Measurements from ENCODE around the gene TANC1.
"Not testable (repeated sequence)": the region's sequence is repeated elsewhere in the genome, so short reads cannot be mapped to it uniquely, and the experiment has no call there.

The TANC1 gene

GRCh38 chr2:159029936-159030335 lies 61.5 kb downstream of the TANC1 start:
- DNase-seq (ENCODE audit: low read depth in 3 of 3): no peak

GRCh38 chr2:159030674-159031380 lies 62.4 kb downstream of the TANC1 start:
- no peak for DNase-seq (ENCODE audit: low read depth in 3 of 3)

GRCh38 chr2:159032146-159032545 lies 63.7 kb downstream of the TANC1 start:
- no peak for DNase-seq (ENCODE audit: low read depth in 3 of 3)

DNA sequence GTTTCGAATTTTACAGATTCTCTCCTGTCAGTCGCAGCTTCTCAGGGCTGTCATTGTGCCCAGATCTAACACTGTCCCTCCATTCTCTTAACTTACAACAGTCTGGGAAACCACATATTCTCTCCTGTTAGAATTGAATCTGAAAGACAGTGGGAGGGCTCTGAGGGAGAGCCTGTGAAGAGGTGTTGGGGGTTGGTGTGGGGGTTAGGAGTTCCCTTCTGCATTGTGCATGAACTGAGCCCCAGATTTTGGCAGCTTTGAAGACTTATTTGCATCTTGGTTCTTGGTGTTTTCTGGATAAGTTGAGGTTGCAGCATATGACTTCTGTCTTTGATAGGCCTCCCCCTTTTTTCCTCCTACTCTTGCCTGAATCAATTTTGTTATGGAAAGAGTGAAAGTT lies 64.1 kb downstream of the TANC1 start:
- no peak for DNase-seq (ENCODE audit: low read depth in 3 of 3)

GRCh38 chr2:159034713-159035112 lies 66.3 kb downstream of the TANC1 start:
- no peak for DNase-seq (ENCODE audit: low read depth in 3 of 3)

DNA sequence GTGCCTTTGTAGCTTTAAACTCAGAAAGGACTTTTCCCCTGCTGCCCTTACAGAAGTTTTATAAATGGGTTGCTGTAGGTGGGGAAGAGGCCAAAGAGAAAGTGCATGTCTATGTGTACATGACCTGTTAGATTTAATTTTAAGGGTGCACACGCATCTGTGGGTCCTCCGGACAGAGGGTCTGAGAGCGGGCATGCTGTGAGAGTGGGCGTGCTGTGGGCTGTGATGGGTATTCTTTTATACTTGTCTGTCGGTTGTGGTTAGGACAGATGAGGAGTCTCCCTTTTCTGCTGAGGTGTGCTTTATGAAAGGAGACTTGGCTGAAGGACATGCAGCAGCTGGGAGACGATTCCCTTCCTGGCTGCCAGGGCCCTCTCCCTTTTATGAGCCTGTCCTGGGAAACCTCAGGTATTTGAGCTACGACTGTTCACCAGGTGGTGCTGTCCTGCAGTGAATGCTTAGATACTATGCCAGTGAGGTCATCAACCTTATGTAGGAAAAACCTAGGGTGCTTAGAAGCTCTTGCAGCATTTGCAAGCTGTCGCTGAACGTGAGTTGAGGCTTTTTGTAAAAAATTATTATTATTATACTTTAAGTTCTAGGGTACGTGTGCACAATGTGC lies 67.5 kb downstream of the TANC1 start:
- no peak for DNase-seq (ENCODE audit: low read depth in 3 of 3)

GRCh38 chr2:159036461-159036860 lies 68.0 kb downstream of the TANC1 start:
- DNase-seq (ENCODE audit: low read depth in 3 of 3): not testable (repeated sequence)

- not testable (repeated sequence) for DNase-seq (ENCODE audit: low read depth in 3 of 3)
These were observed 72.9 kb downstream of the TANC1 start for GRCh38 chr2:159041328-159041727.

GRCh38 chr2:159042115-159042850 lies 73.8 kb downstream of the TANC1 start:
- no peak for DNase-seq (ENCODE audit: low read depth in 3 of 3)

DNA sequence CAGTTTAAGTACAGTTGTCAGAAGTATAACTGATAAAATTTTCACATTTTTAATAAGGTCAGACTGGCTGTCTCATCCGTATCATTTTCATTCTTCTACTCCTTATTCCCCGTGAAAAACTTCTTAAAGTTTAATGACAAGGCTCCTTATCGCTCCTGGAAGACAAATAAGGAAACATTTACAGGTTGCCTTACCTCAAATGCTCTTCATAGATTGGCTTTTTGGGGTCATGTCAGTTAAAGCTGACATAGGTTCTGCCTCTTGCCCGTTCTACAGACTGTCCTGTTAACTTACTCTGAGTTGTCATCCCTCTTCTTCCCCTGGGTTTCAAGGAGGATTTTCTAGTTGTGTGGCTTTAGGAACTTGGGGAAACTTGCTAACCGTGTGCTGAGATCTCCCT lies 75.3 kb downstream of the TANC1 start:
- DNase-seq (ENCODE audit: low read depth in 3 of 3): no peak

GRCh38 chr2:159044804-159045286 lies 76.4 kb downstream of the TANC1 start:
- DNase-seq (ENCODE audit: low read depth in 3 of 3): no peak

DNA sequence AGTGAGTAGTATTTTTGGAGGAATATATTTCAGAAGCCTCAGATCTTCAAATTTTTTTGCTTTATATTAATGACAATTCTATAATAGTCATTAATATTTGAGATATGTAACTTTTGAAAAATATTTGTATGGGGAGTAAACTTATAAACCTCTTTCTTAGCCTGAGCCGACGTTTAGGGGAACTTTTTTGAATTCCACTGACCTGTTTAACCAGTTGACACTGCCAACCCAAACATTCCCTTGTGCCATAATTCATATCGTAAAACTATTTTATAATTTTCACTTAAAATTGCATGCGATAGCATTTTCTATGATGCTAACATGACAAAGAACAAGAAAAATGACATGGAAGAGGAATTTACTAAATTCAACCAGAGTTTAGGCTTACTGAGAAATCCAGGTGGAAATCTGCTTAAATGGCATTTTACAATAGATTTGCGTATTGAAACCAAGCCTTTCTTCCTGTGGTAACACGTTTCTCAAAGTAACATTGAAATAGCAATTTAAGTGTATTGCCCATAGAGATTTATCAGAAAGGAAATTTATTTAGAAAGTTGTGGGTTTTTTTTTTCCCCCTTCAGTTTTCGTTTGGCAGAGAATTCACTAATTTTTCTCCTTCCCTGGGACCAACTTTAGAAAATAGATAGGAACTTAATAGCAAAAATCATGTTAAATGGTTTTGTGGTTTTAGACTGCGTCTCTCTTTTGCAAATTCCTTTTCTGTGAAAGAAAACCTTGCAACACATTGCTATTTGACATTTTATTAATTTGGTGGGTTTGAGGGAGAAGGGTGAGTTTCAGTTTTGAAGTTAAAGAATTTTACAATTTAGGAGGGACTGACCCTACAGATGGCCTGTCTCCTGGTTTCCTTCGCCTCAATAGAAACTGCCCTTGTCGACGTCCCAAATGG lies 77.4 kb downstream of the TANC1 start:
- DNase-seq (ENCODE audit: low read depth in 3 of 3): no peak

DNA sequence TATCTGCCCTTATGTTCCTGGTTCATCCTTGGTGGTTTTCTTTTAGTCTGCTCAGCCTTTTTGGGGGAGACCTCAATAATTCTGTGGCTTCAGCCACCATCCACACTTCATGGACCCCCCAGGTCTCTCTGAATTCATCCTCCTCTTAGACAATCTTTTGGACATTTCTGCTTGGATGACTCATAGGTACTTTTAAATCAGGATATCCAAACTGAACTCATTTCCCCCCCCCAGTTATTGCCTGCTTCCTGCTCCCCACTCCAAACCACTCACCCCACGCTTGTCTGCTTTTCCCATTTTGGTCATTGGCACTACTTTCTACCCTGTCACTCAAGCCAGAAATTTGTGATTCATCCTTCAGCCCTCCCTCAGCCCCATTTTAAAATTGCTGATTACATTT lies 78.5 kb downstream of the TANC1 start:
- no peak for DNase-seq (ENCODE audit: low read depth in 3 of 3)

GRCh38 chr2:159050426-159050825 lies 82.0 kb downstream of the TANC1 start:
- DNase-seq (ENCODE audit: low read depth in 3 of 3): no peak

DNA sequence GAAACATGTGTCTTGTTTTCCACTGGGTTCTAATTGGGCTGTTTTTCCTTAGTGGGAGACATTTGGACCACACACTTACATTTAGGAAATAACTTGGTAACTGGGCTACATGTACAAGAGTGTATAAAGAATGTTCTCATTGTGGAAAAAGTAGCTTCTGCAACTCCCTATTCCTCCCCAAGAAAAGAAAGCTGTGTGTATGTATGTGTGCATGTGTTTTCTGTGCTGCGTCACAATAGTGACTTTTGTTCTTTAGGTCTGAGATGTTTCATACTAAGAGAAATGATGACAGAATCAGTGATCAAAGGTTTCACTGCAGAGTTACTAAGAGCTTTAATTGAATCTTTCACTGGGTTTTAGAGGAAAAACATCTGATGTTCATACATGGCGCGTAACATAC lies 82.7 kb downstream of the TANC1 start:
- DNase-seq (ENCODE audit: low read depth in 3 of 3): no peak

DNA sequence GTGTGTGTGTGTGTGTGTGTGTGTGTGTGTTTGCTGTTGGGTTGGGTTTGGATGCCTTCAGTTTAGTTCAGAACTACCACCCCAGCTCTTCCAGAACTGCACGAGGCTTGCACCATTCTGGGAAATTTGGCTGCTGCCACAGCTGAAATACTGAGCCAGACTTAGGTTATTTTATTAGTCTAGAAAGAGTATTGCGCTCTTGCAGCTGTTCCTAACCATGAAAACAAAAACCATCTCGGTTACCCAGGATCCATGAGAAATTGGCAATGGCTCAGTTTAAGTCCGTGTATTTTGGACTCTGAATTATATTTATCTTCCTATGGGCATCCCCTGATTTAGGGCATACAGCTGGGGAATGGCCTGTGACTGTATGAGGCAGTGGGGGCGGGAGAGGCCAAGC lies 83.2 kb downstream of the TANC1 start:
- no peak for DNase-seq (ENCODE audit: low read depth in 3 of 3)

DNA sequence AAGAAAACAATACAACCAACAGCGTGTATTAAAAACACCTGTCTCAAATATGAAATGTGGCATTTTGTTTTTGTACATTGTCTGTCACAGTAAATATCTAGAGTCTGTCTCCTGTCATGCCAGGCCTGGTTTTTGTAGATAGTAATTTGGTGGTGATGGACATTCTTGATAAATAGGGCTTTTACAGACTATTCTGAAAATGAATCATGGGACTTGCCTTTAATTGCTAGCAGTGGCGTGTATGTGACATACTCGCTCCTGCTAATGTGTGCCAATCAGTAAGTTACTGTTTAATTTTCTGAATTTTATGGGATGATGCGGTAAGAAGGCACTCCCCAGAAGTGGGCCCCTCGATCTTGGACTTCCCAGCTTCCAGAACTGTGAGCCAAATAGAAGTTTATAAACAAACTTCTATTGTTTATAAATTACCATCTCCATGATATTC lies 83.7 kb downstream of the TANC1 start:
- DNase-seq (ENCODE audit: low read depth in 3 of 3): no peak

GRCh38 chr2:159053161-159054031 lies 85.0 kb downstream of the TANC1 start:
- no peak for DNase-seq (ENCODE audit: low read depth in 3 of 3)

DNA sequence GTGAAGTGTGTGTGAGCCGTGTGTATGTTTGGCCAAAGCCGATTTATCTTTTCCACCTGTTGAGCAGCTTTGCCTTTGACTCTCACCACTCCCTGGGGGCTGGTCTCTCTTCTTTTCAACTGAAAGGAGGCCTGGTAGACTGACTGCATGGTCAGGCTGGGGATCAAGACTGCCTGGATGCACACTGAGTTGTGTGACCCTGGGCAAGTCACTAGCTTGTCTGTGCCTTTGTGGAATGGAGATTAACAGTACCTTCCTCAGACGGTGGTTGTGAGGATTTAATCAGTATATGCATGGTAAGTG lies 85.5 kb downstream of the TANC1 start:
- no peak for DNase-seq (ENCODE audit: low read depth in 3 of 3)

DNA sequence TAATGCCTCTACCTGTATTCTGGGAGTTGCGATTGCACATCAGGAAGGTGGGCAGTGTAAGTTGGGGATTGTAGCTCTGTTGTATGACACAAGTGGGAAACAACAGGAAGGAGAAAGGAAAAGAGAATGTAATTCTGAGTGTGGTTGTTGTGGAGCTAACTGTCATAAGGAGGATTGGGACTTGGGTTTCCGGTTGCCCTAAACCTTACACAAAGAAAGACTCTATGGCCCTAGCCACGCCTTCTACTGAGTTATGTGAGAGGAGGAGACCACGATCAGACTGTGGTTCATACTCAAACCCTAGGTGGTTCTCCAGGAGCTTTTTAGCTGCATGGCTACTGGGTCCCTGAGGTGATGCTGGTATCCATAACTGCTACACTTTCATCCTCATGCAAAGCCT lies 86.5 kb downstream of the TANC1 start:
- no peak for DNase-seq (ENCODE audit: low read depth in 3 of 3)

DNA sequence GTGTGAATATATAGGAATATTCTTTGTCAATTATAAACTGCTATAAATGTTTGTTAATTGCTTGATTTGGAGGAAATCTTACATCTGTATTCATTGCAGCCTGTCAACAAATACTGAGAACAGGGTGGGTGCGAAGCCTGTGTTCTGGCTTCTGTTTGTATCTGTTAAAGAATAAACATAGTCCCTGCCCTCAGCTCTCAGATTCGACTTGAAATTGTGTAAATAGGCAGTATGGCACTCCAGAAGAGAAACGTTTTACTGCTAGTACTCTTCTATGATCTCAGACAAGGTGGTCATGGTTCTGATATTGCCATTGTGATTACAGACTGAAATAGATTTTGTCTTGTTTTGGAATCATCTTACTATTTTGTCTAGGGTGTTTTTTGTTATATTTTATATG lies 92.1 kb downstream of the TANC1 start:
- DNase-seq (ENCODE audit: low read depth in 3 of 3): no peak
